ENCODE results near the gene PRSS57. TPM values are rescaled to one million over a fixed set of nuclear protein-coding genes. Genes with fewer than 3 reads are reported as not detected.

The PRSS57 gene
- total RNA-seq, 2 experiments from 2014 or later, result not detected

DNA sequence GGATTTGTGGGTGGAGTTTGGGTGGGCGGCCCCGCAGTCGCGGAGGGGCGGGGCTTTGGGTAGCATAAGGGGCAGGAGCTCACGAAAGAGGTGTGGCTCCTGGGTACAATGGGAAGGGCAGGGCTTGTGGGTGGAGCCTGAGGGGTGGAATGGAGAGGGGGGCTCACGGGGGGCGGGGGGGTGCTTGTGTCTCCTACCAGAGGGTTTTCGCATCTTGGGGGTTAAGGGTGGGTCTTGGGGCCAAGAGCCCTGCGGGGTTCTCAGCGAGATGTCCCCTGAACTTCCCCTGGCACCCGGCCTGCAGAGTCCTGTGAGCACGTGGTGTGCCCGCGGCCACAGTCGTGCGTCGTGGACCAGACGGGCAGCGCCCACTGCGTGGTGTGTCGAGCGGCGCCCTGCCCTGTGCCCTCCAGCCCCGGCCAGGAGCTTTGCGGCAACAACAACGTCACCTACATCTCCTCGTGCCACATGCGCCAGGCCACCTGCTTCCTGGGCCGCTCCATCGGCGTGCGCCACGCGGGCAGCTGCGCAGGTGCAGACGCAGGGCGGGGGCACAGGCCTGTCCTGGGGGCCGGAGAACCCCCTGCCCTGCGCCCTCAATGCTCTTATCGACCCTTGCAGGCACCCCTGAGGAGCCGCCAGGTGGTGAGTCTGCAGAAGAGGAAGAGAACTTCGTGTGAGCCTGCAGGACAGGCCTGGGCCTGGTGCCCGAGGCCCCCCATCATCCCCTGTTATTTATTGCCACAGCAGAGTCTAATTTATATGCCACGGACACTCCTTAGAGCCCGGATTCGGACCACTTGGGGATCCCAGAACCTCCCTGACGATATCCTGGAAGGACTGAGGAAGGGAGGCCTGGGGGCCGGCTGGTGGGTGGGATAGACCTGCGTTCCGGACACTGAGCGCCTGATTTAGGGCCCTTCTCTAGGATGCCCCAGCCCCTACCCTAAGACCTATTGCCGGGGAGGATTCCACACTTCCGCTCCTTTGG, 13.9 kb downstream of the PRSS57 start:
- POLR2A ChIA-PET, result interaction anchor here (0.6 to 4.4 kb wide), 5 partner anchors 18 to 924 kb away, joined by 3 to 45 read pairs (median 5); partner anchors contain the start of genes POLRMT, PTBP1, RNF126 and UQCR11
- Histone ChIP-seq H3K9me3 (ENCODE audit: control insufficient read depth in 1 of 2, insufficient read depth in 1 of 2, low read length in 2 of 2) (peaks cover 0 to 21% of the 10 kb centered on the region in 2 experiments), H3K36me3 (ENCODE audit: insufficient read depth, low read length) (no peaks in the 10 kb centered on the region), H3K4me3 (ENCODE audit: low read length) (peak overlapping the region; percentile 52), H3K4me1 (ENCODE audit: insufficient read depth, low read length) (peaks cover 35% of the 10 kb centered on the region), H3K27ac (ENCODE audit: low read depth in 1 of 2, low read length in 2 of 2) (peak overlapping the region; percentile 66 to 82), H3K27me3 (ENCODE audit: control insufficient read depth in 1 of 2, insufficient read depth in 2 of 2, low read length in 2 of 2) (peaks cover 5 to 6% of the 10 kb centered on the region in 2 experiments)
- DNase-seq (peak in 10 of 14 experiments; percentile 78 to 96 (median 91)), ATAC-seq (ENCODE audit: poor library complexity) (peak; percentile 70)
- peaks cover 4% of the 10 kb centered on the region for H3K27me3 Mint-ChIP-seq
- H3K27ac Mint-ChIP-seq, result peak overlapping the region; percentile 88
- no peaks in the 10 kb centered on the region for H3K36me3 Mint-ChIP-seq (ENCODE audit: low read depth)
- intact Hi-C loops (cut with DNase I, micrococcal nuclease), result loop anchor here (1.0 to 5.0 kb wide), 3 partner anchors 71 to 116 kb away; partner anchors contain the start of genes BSG (in 1 of the 2) and PTBP1 (in 1 of the 2)
- H3K9me3 Mint-ChIP-seq, result no peaks in the 10 kb centered on the region
- H3K4me1 Mint-ChIP-seq (ENCODE audit: low read depth), result no peaks in the 10 kb centered on the region
- CTCF ChIA-PET, result interaction anchor here (2.0 to 2.7 kb wide), 3 partner anchors 21 to 171 kb away, joined by 8 to 17 read pairs (median 14); no protein-coding TSS in a partner anchor
- peak overlapping the region; percentile 97 for H3K4me3 Mint-ChIP-seq
- TF ChIP-seq, protein P1, sequence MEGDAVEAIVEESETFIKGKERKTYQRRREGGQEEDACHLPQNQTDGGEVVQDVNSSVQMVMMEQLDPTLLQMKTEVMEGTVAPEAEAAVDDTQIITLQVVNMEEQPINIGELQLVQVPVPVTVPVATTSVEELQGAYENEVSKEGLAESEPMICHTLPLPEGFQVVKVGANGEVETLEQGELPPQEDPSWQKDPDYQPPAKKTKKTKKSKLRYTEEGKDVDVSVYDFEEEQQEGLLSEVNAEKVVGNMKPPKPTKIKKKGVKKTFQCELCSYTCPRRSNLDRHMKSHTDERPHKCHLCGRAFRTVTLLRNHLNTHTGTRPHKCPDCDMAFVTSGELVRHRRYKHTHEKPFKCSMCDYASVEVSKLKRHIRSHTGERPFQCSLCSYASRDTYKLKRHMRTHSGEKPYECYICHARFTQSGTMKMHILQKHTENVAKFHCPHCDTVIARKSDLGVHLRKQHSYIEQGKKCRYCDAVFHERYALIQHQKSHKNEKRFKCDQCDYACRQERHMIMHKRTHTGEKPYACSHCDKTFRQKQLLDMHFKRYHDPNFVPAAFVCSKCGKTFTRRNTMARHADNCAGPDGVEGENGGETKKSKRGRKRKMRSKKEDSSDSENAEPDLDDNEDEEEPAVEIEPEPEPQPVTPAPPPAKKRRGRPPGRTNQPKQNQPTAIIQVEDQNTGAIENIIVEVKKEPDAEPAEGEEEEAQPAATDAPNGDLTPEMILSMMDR (IDR thresholded peaks at IDR 0.05), result no peak

DNA sequence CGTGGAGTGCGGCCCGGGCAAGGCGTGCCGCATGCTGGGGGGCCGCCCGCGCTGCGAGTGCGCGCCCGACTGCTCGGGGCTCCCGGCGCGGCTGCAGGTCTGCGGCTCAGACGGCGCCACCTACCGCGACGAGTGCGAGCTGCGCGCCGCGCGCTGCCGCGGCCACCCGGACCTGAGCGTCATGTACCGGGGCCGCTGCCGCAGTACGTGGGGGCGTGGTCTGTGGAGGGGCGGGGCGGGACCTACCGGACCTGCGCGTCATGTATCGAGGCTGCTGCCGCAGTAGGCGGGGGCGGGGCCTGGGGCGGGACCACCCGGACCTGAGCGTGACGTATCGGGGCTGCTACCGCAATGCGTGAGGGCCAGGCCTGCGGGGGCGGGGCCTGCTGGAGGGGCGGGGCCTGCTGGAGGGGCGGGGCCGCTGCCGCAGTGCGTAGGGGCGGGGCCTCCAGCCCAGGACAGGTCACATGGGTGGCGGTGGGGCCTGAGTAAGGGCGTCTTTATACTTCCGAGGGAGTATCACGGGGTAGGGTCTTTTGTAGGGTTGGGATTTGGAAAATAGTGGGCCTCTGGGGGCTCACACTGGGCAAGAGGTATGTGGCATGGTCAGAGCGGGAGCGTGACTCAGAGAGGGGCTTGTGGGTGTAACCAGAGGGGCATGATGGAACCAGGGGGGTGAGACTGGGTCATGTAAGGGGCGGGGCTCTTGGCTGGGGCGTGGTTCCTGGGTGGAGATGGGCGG, 14.8 kb downstream of the PRSS57 start:
- DNase-seq (peak; percentile 99 to 100 (median 100)), ATAC-seq (ENCODE audit: poor library complexity) (peak; percentile 77)
- peak overlapping the region; percentile 97 for H3K4me3 Mint-ChIP-seq
- CTCF ChIA-PET, result interaction anchor here (0.7 to 2.7 kb wide), 6 partner anchors 13 to 170 kb away, joined by 3 to 17 read pairs (median 8); no protein-coding TSS in a partner anchor
- H3K36me3 Mint-ChIP-seq (ENCODE audit: low read depth), result no peaks in the 10 kb centered on the region
- peaks cover 0 to 27% of the 10 kb centered on the region in 2 experiments for H3K9me3 ChIP-seq (ENCODE audit: control insufficient read depth in 1 of 2, insufficient read depth in 1 of 2, low read length in 2 of 2)
- peak overlapping the region; percentile 66 to 82 for H3K27ac ChIP-seq (ENCODE audit: low read depth in 1 of 2, low read length in 2 of 2)
- peak overlapping the region; percentile 52 for H3K4me3 ChIP-seq (ENCODE audit: low read length)
- POLR2A ChIA-PET, result interaction anchor here (0.6 to 4.4 kb wide), 9 partner anchors 17 to 925 kb away, joined by 3 to 45 read pairs (median 5); partner anchors contain the start of genes CDC34, POLRMT, PTBP1 and RNF126
- no peaks in the 10 kb centered on the region for H3K9me3 Mint-ChIP-seq
- H3K27me3 ChIP-seq (ENCODE audit: control insufficient read depth in 1 of 2, insufficient read depth in 2 of 2, low read length in 2 of 2), result peaks cover 10 to 11% of the 10 kb centered on the region in 2 experiments
- peak overlapping the region; percentile 88 for H3K27ac Mint-ChIP-seq
- H3K4me1 Mint-ChIP-seq (ENCODE audit: low read depth), result peaks cover under 1% of the 10 kb centered on the region
- TF ChIP-seq, protein P1 (IDR thresholded peaks at IDR 0.05), result no peak
- H3K36me3 ChIP-seq (ENCODE audit: insufficient read depth, low read length), result no peaks in the 10 kb centered on the region
- H3K27me3 Mint-ChIP-seq, result peaks cover 6% of the 10 kb centered on the region
- H3K4me1 ChIP-seq (ENCODE audit: insufficient read depth, low read length), result peaks cover 40% of the 10 kb centered on the region
- intact Hi-C loops (cut with DNase I, micrococcal nuclease), result loop anchor here (1.0 to 5.0 kb wide), 7 partner anchors 17 to 117 kb away; partner anchors contain the start of genes RNF126 (in 2 of the 2), BSG (in 1 of the 2), POLRMT (in 1 of the 2) and PTBP1 (in 1 of the 2)
